Epidermal melanocyte (primary cell): ENCODE data around the gene HECTD1.
"Not testable (repeated sequence)": the region's sequence is repeated elsewhere in the genome, so short reads cannot be mapped to it uniquely, and the experiment has no call there.

Experiments used
- DNase-seq: peaks from one replicate; pipeline ENCODE4 v3.0.0; 2011; ENCODE audit warnings: low spot score; ENCODE audit not compliant: insufficient read length

Gene HECTD1

GRCh38 chr14:31228533-31228932, 20.9 kb upstream of the HECTD1 start:
- DNase-seq: no peak

GRCh38 chr14:31224808-31225207, 17.2 kb upstream of the HECTD1 start:
- DNase-seq: no peak

GRCh38 chr14:31223331-31223730, 15.7 kb upstream of the HECTD1 start:
- DNase-seq: no peak

- DNase-seq: no peak
These were observed 15.2 kb upstream of the HECTD1 start for GRCh38 chr14:31222834-31223233.

GRCh38 chr14:31221266-31221665, 13.7 kb upstream of the HECTD1 start:
- no peak for DNase-seq

GRCh38 chr14:31219169-31219568, 11.6 kb upstream of the HECTD1 start:
- DNase-seq: no peak

- no peak for DNase-seq
These were observed 8.8 kb upstream of the HECTD1 start for GRCh38 chr14:31216359-31216758.

- no peak for DNase-seq
These were observed 5.3 kb upstream of the HECTD1 start for GRCh38 chr14:31212893-31213292.

- DNase-seq: no peak
These were observed 2.0 kb upstream of the HECTD1 start for GRCh38 chr14:31209605-31210004.

GRCh38 chr14:31208546-31209424, 1.2 kb upstream of the HECTD1 start:
- DNase-seq: no peak

- DNase-seq: peak; percentile 90
These were observed 272 bp downstream of the HECTD1 start for GRCh38 chr14:31207287-31207754.

- no peak for DNase-seq
These were observed 882 bp downstream of the HECTD1 start for GRCh38 chr14:31206536-31207286.

- peak; percentile 23 for DNase-seq
These were observed 1.7 kb downstream of the HECTD1 start for GRCh38 chr14:31205681-31206535.

- DNase-seq: no peak
These were observed 2.7 kb downstream of the HECTD1 start for GRCh38 chr14:31204593-31205534.

GRCh38 chr14:31203899-31204592, 3.5 kb downstream of the HECTD1 start:
- DNase-seq: not testable (repeated sequence)

GRCh38 chr14:31203414-31203742, 4.2 kb downstream of the HECTD1 start:
- DNase-seq: no peak

- no peak for DNase-seq
These were observed 6.5 kb downstream of the HECTD1 start for GRCh38 chr14:31201111-31201510.

GRCh38 chr14:31200702-31200990, 6.9 kb downstream of the HECTD1 start:
- DNase-seq: no peak

- no peak for DNase-seq
These were observed 9.9 kb downstream of the HECTD1 start for GRCh38 chr14:31197671-31198070.

- DNase-seq: no peak
These were observed 10.6 kb downstream of the HECTD1 start for GRCh38 chr14:31196839-31197492.
